ENCODE results near the gene SDR42E2.

DNA sequence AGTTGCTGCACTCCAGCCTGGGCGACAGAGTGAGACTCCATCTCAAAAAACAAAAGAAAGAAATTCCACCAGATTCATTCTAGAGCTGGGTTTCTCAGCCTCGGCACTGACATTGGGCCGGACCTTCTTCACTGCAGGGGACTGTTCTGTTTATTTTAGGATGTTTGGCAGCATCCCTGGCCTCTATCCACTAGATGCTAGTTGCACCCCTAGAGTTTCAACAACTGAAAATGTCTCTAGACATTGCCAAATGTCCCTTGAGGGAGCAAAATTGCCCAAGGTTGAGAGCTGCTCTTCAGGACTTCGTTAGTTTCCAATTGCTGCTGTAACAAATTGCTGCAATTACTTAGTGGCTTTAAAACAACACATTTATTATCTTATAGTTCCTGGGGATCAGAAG lies 50.9 kb downstream of the SDR42E2 start:
- TF ChIP-seq, protein P1, sequence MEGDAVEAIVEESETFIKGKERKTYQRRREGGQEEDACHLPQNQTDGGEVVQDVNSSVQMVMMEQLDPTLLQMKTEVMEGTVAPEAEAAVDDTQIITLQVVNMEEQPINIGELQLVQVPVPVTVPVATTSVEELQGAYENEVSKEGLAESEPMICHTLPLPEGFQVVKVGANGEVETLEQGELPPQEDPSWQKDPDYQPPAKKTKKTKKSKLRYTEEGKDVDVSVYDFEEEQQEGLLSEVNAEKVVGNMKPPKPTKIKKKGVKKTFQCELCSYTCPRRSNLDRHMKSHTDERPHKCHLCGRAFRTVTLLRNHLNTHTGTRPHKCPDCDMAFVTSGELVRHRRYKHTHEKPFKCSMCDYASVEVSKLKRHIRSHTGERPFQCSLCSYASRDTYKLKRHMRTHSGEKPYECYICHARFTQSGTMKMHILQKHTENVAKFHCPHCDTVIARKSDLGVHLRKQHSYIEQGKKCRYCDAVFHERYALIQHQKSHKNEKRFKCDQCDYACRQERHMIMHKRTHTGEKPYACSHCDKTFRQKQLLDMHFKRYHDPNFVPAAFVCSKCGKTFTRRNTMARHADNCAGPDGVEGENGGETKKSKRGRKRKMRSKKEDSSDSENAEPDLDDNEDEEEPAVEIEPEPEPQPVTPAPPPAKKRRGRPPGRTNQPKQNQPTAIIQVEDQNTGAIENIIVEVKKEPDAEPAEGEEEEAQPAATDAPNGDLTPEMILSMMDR (conservative IDR thresholded peaks at IDR 0.05) = no peak
- TF ChIP-seq ZFX (IDR thresholded peaks at IDR 0.05) = no peak

All from C4-2B (cell line).